Hematopoietic multipotent progenitor cell treated with erythropoietin and hydrocortisone succinate and interleukin-3 and kit ligand, for 8 days (in vitro differentiated cells): Measurements from ENCODE around the gene PALM3.
A peak's percentile ranks its signal among the peaks of the same experiment; 100 is the strongest.

Source experiments
- DNase-seq: peaks from one replicate; pipeline ENCODE4 v3.0.0-alpha.2; 2015

The PALM3 gene

DNA sequence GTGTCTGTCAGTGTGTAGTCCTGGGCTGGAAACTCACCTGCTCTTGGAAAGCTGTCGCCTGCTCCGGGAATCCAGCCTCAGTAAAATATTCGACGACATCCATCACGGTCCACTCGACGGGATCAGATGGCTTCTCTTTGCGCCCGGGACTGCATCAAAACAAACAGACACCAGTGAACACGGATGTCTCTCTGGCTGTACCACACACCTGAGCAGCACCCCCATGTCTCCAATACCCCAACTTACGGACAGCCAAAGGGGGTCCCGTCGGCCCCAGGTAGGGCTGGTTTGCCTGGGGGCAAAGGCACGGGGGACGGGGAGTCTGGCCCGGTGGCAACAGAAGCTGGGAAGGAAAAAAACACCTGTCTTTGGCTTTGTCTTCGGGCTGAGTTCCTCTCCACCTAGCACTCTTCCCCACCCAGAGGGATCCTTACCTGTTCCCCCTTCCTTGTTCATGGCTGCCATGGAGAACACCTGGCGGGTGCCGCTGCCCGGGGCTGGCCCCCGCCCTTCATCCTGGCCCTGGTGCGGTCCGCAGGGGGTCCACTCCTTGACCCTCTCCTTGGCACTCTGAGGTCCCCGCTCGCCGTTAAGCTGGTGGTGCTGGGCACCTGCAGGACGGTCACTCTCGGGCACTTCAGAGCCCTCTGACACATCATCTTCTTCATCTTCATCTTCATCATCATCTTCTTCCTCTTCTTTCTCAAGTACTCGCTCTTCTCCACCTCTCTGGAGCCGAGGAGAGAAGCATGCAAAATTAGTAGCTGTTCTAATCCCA, 26.9 kb upstream of the PALM3 start:
- DNase-seq: no peak

- no peak for DNase-seq
Measured at GRCh38 chr19:14086098-14086497, 24.2 kb upstream of the PALM3 start.

GRCh38 chr19:14085309-14085995, 23.6 kb upstream of the PALM3 start, which contains the start of gene C19orf67:
Gene C19orf67 (minus strand): TSS chr19:14085783. CDS start chr19:14085627, 156 bp downstream.
- DNase-seq: no peak

DNA sequence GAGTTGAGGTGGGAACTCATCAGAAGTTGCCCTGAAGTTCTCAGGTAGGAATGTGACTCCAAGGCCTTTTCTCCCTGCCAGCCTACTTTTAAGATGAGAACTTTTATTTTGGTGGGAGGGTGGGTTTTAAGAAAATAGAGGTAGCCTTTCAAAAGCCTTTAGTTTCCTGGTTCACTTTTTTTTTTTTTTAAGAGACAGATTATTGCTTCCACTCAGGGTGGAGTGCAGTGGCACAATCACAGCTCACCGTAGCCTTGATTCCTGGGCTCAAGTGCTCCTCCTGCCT, 20.7 kb upstream of the PALM3 start:
- DNase-seq: no peak

DNA sequence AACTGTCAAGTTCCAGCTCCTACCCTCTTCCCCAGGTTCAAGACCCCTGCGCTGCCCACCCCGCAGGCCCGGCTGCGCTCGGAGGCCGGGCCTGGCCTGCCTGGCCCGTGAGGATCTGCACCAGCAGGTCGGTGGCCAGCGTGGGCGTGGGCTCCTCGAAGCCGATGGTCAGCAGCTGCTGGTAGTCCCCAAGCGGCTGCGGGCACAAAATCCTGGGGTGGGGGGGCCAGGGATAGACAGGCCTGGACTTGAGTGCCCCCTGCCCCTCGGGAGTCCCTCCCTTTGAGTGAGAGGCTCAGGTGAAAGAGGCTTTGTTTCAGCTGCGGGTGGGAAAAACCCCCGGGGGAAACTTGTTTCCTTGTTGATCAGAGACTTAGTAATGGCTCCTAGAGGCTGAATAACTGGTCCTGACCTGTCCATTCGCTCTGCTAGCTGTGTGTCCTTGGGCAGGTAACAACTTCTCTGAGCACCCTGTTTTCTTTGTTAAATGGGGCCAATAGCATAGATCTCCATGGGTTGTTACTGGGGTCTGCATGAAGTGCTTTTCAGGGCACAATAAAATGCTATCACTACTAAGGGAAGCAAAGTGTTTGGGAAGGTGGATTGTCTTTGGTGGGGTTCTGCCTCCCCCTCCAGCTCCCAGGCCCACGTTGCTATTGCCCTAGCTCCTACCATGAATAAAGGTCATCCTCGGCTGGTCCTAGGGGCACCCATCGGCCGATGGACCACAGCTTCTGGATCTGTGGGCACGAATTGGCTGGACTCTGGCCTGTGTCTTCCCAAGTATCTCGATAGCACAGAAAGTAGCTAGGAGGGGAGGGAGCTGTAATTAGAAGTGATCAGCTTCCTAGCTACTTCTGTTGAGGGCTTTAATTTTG, 20.2 kb upstream of the PALM3 start:
- no peak for DNase-seq

GRCh38 chr19:14080887-14081796, 19.3 kb upstream of the PALM3 start:
- peak; percentile 100 for DNase-seq

- DNase-seq: no peak
Measured at GRCh38 chr19:14078411-14078810, 16.5 kb upstream of the PALM3 start.

DNA sequence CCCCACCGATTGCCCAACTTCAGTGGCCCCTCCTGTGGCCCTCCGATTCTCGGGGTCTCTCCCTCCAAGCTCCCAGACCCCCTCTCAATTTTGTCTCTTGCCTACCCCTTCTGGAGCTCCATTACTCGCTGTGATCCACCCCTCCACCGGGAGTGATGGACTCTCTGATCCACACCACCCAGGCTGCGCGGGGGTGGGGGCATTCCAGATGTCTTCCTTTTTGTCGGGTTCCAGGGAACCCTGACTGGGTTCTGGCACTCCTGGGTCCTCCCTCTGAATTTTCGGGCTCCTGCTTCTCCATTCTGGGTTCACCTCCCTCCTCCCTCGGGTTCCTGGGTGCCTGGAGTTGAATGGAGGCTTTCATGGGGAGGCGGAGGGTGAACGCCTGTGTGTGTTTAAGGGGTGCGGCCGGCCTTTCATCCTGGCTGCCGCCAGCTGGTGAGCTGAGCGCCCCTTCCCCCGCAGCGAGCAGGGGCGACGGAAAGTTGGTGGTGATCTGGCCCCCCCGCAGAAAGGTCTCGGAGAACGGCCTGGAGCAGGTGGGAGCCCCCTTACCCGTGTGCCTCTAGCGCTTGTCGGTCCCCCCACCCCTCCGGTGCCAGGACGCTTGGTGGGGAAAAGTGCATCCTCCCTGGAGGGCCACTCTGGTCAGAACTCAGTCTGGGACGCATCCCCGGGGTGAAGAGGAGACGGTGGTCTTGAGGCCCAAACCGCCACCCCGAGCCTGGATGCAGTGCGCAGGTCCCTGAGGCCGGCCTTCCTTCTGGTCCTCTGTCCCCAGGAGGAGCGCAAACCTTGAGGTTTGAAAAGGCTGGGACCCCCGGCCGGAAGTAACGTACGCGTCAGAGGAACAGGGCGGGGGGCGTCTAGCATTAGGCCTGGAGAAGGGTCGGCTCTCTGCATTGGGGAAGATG, 12.3 kb upstream of the PALM3 start:
- DNase-seq: peak; percentile 32

- DNase-seq: peak; percentile 74
Measured at GRCh38 chr19:14073261-14073924, 11.5 kb upstream of the PALM3 start.

GRCh38 chr19:14072535-14073260, 10.8 kb upstream of the PALM3 start, which contains the start of gene MISP3:
Gene MISP3 (plus strand): TSS chr19:14072786. CDS start chr19:14073310, 524 bp downstream.
- DNase-seq: peak; percentile 37

- DNase-seq: no peak
Measured at GRCh38 chr19:14070268-14071050, 8.6 kb upstream of the PALM3 start.

DNA sequence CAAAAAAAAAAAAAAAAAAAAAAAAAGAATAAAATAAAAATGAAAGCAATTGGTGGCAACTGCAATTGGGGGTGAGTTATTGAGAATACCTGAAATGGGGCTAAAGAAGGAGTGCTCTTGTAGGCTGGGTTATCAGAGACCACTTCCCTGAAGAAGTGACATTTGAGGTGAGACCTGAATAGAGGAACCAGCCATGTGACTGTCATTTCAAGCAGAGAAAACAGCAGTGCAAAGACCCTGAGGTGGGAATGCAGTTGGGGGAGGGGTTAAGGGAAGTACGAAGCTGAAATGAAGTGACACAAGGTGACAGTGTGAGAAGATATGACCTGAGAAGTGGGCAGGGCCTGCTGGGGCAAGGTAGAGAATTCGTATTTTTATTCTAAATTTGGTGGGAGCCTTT, 4.3 kb upstream of the PALM3 start:
- no peak for DNase-seq

- no peak for DNase-seq
Measured at GRCh38 chr19:14063105-14063504, 1.2 kb upstream of the PALM3 start.

DNA sequence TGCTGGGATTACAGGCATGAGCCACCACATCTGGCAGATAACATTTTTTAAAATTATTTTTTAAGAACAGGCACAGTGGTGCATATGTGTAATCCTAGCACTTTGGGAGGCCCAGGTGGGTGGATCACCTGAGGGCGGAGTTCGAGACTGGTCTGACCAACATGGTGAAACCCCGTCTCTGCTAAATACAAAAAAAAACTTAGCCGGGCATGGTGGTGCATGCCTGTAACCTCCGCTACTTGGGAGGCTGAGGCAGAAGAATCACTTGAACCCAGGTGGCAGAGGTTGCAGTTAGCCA, 631 bp upstream of the PALM3 start:
- no peak for DNase-seq

DNA sequence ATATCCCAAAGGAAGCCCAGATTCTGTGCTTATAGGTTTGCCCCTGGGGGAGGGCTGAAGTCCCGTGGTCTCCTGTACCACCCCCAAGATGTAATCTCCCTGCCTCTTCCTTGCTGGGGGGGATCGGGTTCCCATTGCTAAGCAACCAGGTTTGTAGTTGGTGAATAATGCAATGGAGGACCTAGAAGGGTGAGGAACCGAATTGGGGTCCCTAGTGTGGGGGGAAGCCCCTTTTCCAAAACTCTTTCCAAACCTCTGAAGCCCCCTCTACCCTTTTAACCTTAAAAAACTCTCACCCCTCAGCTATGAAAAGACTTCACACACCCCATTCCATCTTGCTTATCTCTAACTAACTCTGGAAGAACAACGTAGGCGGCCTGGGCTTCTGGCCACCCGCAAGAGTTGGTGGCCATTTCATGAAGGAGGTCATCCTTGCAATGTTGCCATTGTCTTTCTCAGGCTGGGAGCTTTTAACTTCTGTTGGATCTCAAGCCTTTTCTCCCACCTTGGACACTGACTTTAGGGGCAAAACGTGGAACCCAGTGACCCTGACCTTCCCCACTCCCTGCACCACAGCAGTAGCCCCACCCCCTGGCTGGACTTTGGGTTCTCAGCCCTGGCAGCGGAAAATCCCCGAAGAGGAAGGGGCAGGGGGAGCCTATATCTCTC, 661 bp downstream of the PALM3 start:
- DNase-seq: no peak

DNA sequence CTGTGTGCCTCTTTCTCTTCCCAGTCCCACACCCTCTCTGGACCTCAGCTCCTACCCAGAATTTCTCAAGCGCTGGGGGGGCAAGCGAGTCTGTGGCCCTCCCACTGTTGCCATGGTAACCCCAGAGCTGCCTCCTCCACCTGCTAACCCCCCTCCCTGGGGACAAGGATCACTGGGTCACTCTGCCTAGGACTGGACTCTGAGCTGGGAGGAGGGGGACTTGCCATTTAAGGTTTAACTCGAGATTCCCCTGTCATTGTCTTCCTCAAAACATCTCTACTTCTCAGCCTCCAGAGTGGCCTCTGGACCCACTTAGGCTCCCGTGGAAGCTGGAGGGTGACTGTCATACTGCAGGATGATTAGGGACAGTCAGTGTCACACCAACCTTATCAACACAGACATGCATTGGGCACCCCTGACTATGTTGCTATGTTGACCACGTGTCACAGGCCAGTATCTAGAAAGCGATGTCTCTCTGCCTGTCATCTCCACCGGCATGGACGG, 2.2 kb downstream of the PALM3 start:
- DNase-seq: peak; percentile 65

DNA sequence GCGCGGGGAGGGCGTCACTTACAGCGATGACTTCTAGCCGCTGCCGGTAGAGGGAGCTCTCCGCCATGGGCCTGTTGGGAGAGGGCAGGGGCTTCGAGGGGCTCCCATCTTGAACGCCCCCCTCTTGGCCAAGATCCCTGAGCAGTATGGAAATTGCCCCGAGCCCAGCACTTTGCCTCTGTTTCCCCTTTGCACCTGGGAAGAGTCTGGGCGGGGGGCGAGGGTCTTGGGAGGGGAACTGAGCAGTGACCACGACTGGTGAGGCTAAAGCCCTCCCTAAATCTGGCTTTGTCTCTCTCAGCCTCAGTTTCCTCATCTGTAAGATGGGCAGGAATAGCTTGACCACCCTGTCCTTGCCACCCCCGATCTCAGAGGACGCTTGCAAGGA, 2.8 kb downstream of the PALM3 start:
- peak; percentile 34 for DNase-seq
